GM21723 (cell line): Measurements from ENCODE around the gene SCGB1A1.
"Not testable (repeated sequence)": the region's sequence is repeated elsewhere in the genome, so short reads cannot be mapped to it uniquely, and the experiment has no call there.

Experiments used
- ATAC-seq: cut with Tn5 transposase; IDR thresholded peaks from one replicate; pipeline ENCODE4 v1.9.1; 2021; ENCODE audit warnings: mild to moderate bottlenecking, moderate library complexity; ENCODE audit not compliant: unreplicated experiment

The SCGB1A1 gene

GRCh38 chr11:62418733-62419132 is at the start of gene SCGB1A1:
TSS of gene SCGB1A1 (plus strand) at chr11:62419033. CDS start at chr11:62419096, 63 bp downstream.
- no peak for ATAC-seq

GRCh38 chr11:62370743-62371440 is 47.9 kb upstream of the SCGB1A1 start:
- no peak for ATAC-seq

- no peak for ATAC-seq
Observed at GRCh38 chr11:62372871-62373270, 46.0 kb upstream of the SCGB1A1 start.

GRCh38 chr11:62373464-62374119 is 45.2 kb upstream of the SCGB1A1 start:
- ATAC-seq = no peak

- ATAC-seq = no peak
Observed at GRCh38 chr11:62374801-62375200, 44.0 kb upstream of the SCGB1A1 start.

- ATAC-seq = not testable (repeated sequence)
Observed at GRCh38 chr11:62378459-62379063, 40.3 kb upstream of the SCGB1A1 start.

GRCh38 chr11:62379586-62379985 is 39.2 kb upstream of the SCGB1A1 start:
- not testable (repeated sequence) for ATAC-seq

GRCh38 chr11:62380821-62381245 is 38.0 kb upstream of the SCGB1A1 start:
- peak; percentile 69 for ATAC-seq

- no peak for ATAC-seq
Observed at GRCh38 chr11:62383822-62384221, 35.0 kb upstream of the SCGB1A1 start.

GRCh38 chr11:62386083-62386482 is 32.8 kb upstream of the SCGB1A1 start:
- ATAC-seq = not testable (repeated sequence)

GRCh38 chr11:62387381-62387780 is 31.5 kb upstream of the SCGB1A1 start:
- ATAC-seq = no peak

- no peak for ATAC-seq
Observed at GRCh38 chr11:62388999-62389398, 29.8 kb upstream of the SCGB1A1 start.

- no peak for ATAC-seq
Observed at GRCh38 chr11:62390237-62390636, 28.6 kb upstream of the SCGB1A1 start.

- no peak for ATAC-seq
Observed at GRCh38 chr11:62390722-62391121, 28.1 kb upstream of the SCGB1A1 start.

GRCh38 chr11:62391642-62392425 is 27.0 kb upstream of the SCGB1A1 start:
- no peak for ATAC-seq

- no peak for ATAC-seq
Observed at GRCh38 chr11:62392506-62392905, 26.3 kb upstream of the SCGB1A1 start.

- no peak for ATAC-seq
Observed at GRCh38 chr11:62393061-62393611, 25.7 kb upstream of the SCGB1A1 start.

- ATAC-seq = no peak
Observed at GRCh38 chr11:62393735-62394134, 25.1 kb upstream of the SCGB1A1 start.

GRCh38 chr11:62394825-62395538 is 23.9 kb upstream of the SCGB1A1 start:
- ATAC-seq = peak; percentile 54

- ATAC-seq = no peak
Observed at GRCh38 chr11:62395885-62396551, 22.8 kb upstream of the SCGB1A1 start.
